HEK293 (cell line): ENCODE measurements around the gene THRAP3.

ENCODE experiments used
- CTCF ChIA-PET: fragments of 350-600 bp; formaldehyde crosslinking; extraction: SDS; loops from one replicate; lab custom pipeline; 2021; ENCODE audit warnings: antibody characterized with exemption; lab: Yijun Ruan, JAX
- POLR2A ChIA-PET: fragments of 300-600 bp; formaldehyde crosslinking; extraction: SDS; loops from one replicate; lab custom pipeline; 2020; ENCODE audit warnings: antibody characterized with exemption, inconsistent platforms; lab: Yijun Ruan, JAX
- H3K27ac ChIP-seq: fragments of 200-500 bp; sonication (Bioruptor generic); 2 replicates; pipeline ENCODE4 v1.5.1; 2014; ENCODE audit warnings: low read depth, low read length, control low read depth, inconsistent platforms; ENCODE audit errors: extremely low read depth
- H3K36me3 ChIP-seq, 2 experiments: fragments of 200-500 bp in 1 of 2; sonication (Bioruptor generic) in 1 of 2; 1 replicate in 1 of 2; 2 replicates in 1 of 2; pipeline ENCODE4 v1.5.1; 2014 to 2017; ENCODE audit warnings: inconsistent platforms in 2 of 2, low read length in 2 of 2; ENCODE audit not compliant: control insufficient read depth in 2 of 2, insufficient read depth in 1 of 2
- H3K4me1 ChIP-seq: fragments of 200-500 bp; sonication (Bioruptor generic); 2 replicates; pipeline ENCODE4 v1.5.1; 2014; ENCODE audit warnings: mild to moderate bottlenecking, low read length, inconsistent platforms; ENCODE audit not compliant: control insufficient read depth, insufficient read depth
- H3K4me3 ChIP-seq: 2 replicates; pipeline ENCODE4 v1.5.1; 2011; ENCODE audit warnings: low read depth, mild to moderate bottlenecking, control low read depth, low read length, moderate library complexity
- H3K9me3 ChIP-seq: fragments of 200-500 bp; sonication (Bioruptor generic); 2 replicates; pipeline ENCODE4 v1.5.1; 2014; ENCODE audit warnings: low read depth, low read length, inconsistent platforms; ENCODE audit not compliant: control insufficient read depth, insufficient read depth
- HOXC10 ChIP-seq: sonication (generic); formaldehyde crosslinking; IDR thresholded peaks from 2 replicates; pipeline ENCODE4 v1.8.1; 2023; ENCODE audit warnings: mild to moderate bottlenecking, missing genetic modification reagents
- KLF8 ChIP-seq: fragments of 450-650 bp; formaldehyde crosslinking; IDR thresholded peaks from 2 replicates; pipeline ENCODE4 v1.5.1; 2016; ENCODE audit warnings: missing biosample characterization, missing genetic modification characterization
- PRDM4 ChIP-seq: fragments of 450-650 bp; formaldehyde crosslinking; IDR thresholded peaks from 2 replicates; pipeline ENCODE4 v1.5.1; 2017; ENCODE audit warnings: missing biosample characterization, missing genetic modification characterization
- TCF7L2 ChIP-seq: IDR thresholded peaks from 2 replicates; pipeline ENCODE4 v1.6.1; 2011; ENCODE audit warnings: low read depth, mild to moderate bottlenecking, inconsistent platforms, low read length, moderate library complexity, borderline replicate concordance
- ZBTB21 ChIP-seq: fragments of 450-650 bp; formaldehyde crosslinking; IDR thresholded peaks from 2 replicates; pipeline ENCODE4 v1.5.1; 2017; ENCODE audit warnings: missing biosample characterization, missing genetic modification characterization
- ZNF2 ChIP-seq: fragments of 450-650 bp; formaldehyde crosslinking; IDR thresholded peaks from 2 replicates; pipeline ENCODE4 v1.5.1; 2016; ENCODE audit warnings: missing biosample characterization, missing genetic modification characterization
- ZNF202 ChIP-seq: fragments of 450-650 bp; formaldehyde crosslinking; IDR thresholded peaks from 2 replicates; pipeline ENCODE4 v1.5.1; 2016; ENCODE audit warnings: missing biosample characterization, missing genetic modification characterization, borderline replicate concordance
- ZNF274 ChIP-seq, 2 experiments: fragments of 200-500 bp in 1 of 2; fragments of 450-650 bp in 1 of 2; sonication (Bioruptor generic) in 1 of 2; formaldehyde crosslinking in 1 of 2; IDR thresholded peaks; 2 replicates each; pipeline versions ENCODE4 v1.5.1 to v1.6.1; 2014 to 2016; ENCODE audit warnings: borderline replicate concordance in 1 of 2, inconsistent platforms in 1 of 2, low read length in 1 of 2, missing biosample characterization in 1 of 2, missing genetic modification characterization in 1 of 2
- ZNF280D ChIP-seq: fragments of 450-650 bp; formaldehyde crosslinking; IDR thresholded peaks from 2 replicates; pipeline ENCODE4 v1.5.1; 2016; ENCODE audit warnings: missing biosample characterization, missing genetic modification characterization
- ZNF449 ChIP-seq: fragments of 450-650 bp; formaldehyde crosslinking; IDR thresholded peaks from 2 replicates; pipeline ENCODE4 v1.5.1; 2017; ENCODE audit warnings: missing biosample characterization, mild to moderate bottlenecking, missing genetic modification characterization, moderate library complexity
- ZNF518A ChIP-seq: fragments of 450-650 bp; formaldehyde crosslinking; conservative IDR thresholded peaks from 2 replicates; pipeline ENCODE4 v1.5.1; 2016; ENCODE audit warnings: low read depth, missing biosample characterization, missing genetic modification characterization
- ZNF521 ChIP-seq: fragments of 450-650 bp; formaldehyde crosslinking; IDR thresholded peaks from 2 replicates; pipeline ENCODE4 v1.5.1; 2017; ENCODE audit warnings: missing biosample characterization, mild to moderate bottlenecking, missing genetic modification characterization
- ZNF585B ChIP-seq: fragments of 450-650 bp; formaldehyde crosslinking; IDR thresholded peaks from 2 replicates; pipeline ENCODE4 v1.5.1; 2016; ENCODE audit warnings: missing biosample characterization, missing genetic modification characterization
- ZSCAN18 ChIP-seq: fragments of 450-650 bp; formaldehyde crosslinking; IDR thresholded peaks from 2 replicates; pipeline ENCODE4 v1.5.1; 2016; ENCODE audit warnings: missing biosample characterization, missing genetic modification characterization

The THRAP3 gene

GRCh38 chr1:36174713-36175112 is 49.5 kb upstream of the THRAP3 start:
- Histone ChIP-seq H3K36me3 (peaks cover 17 to 100% of the 10 kb centered on the region in 2 experiments), H3K4me1 (no peaks in the 10 kb centered on the region), H3K9me3 (no peaks in the 10 kb centered on the region), H3K4me3 (no peak overlapping the region), H3K27ac (no peak overlapping the region)
- TF ChIP-seq ZNF449 (tag by site-specific recombination) = no peak
- TF ChIP-seq ZNF518A (tag by site-specific recombination) = no peak
- TF ChIP-seq ZNF521 = no peak
- CTCF ChIA-PET = interaction anchor here (1.3 kb wide), 1 partner anchor 13 kb away, joined by 6 read pairs; no protein-coding TSS in a partner anchor
- POLR2A ChIA-PET = interaction anchor here (1.2 kb wide), 1 partner anchor 14 kb away, joined by 3 read pairs; no protein-coding TSS in a partner anchor

GRCh38 chr1:36175137-36176095 is 48.8 kb upstream of the THRAP3 start:
- CTCF ChIA-PET = interaction anchor here (1.3 kb wide), 1 partner anchor 13 kb away, joined by 6 read pairs; no protein-coding TSS in a partner anchor
- peaks cover 17 to 100% of the 10 kb centered on the region in 2 experiments for H3K36me3 ChIP-seq

More at GRCh38 chr1:36175137-36176095, 48.8 kb upstream of the THRAP3 start:
- Histone ChIP-seq H3K4me1 (no peaks in the 10 kb centered on the region), H3K4me3 (no peak overlapping the region), H3K27ac (no peak overlapping the region), H3K9me3 (no peaks in the 10 kb centered on the region)
- TF ChIP-seq KLF8 (tag by site-specific recombination) (no peak), ZNF280D (no peak), ZSCAN18 (no peak), ZBTB21 (tag by site-specific recombination) (no peak), ZNF585B (tag by site-specific recombination) (no peak), ZNF2 (tag by site-specific recombination) (no peak), TCF7L2 (no peak), PRDM4 (no peak), ZNF274 (IDR thresholded peaks at IDR 0.05; ENCODE audit: low read length) (no peak), ZNF274 (tag by site-specific recombination; IDR thresholded peaks at IDR 0.05; ENCODE audit: borderline replicate concordance) (no peak), ZNF202 (tag by site-specific recombination) (no peak), HOXC10 (CRISPR knock-in tag) (no peak)
- POLR2A ChIA-PET = interaction anchor here (0.6 to 1.2 kb wide), 3 partner anchors 11 to 50 kb away, joined by 3 read pairs; no protein-coding TSS in a partner anchor
